HCT116 (cell line): Measurements from ENCODE around the gene ADCYAP1. TPM values are rescaled to one million over a fixed set of nuclear protein-coding genes. Genes with fewer than 3 reads are reported as not detected.

ENCODE experiments used
- ATAC-seq: fragments of 200-7000 bp; cut with Tn5 transposase; 2 replicates; pipeline ENCODE4 v1.9.1; 2020; ENCODE audit warnings: mild to moderate bottlenecking, moderate library complexity
- BruUV-seq: library from RNA; stranded (reverse); fragments of 400-500 nt; replicated peaks from 2 replicates; lab custom pipeline; 2021; lab: Mats Ljungman, UMichigan
- CTCF ChIA-PET: fragments of 300-600 bp; sonication (Branson Sonifier 250); formaldehyde crosslinking; loops from one replicate; lab custom pipeline; 2021; ENCODE audit warnings: antibody characterized with exemption; lab: Charles Lee
- POLR2A ChIA-PET: fragments of 300-600, 350-600 bp; sonication (Branson Sonifier 250); formaldehyde crosslinking; loops from one replicate; lab custom pipeline; 2021; ENCODE audit warnings: antibody characterized with exemption; lab: Charles Lee
- RAD21 ChIA-PET, 2 experiments: fragments of 300-600 bp; sonication (Branson Sonifier 250); formaldehyde crosslinking; loops; one replicate each; lab custom pipeline; 2023; ENCODE audit warnings: low total read pairs in 2 of 2; ENCODE audit not compliant: uncharacterized antibody in 2 of 2, unreplicated experiment in 2 of 2, low non-redundant PET in 1 of 2; lab: Charles Lee
- DNase-seq: peaks from one replicate; pipeline ENCODE4 v3.0.0-alpha.2; 2010; ENCODE audit warnings: low read depth, low spot score
- H2AFZ ChIP-seq: fragments of 200-600 bp; shearing (Covaris generic), sonication (generic); 2 replicates; pipeline ENCODE4 v1.6.1; 2017; ENCODE audit warnings: low read depth, mixed run types, mixed read lengths, antibody characterized with exemption, low read length; ENCODE audit not compliant: poor library complexity, severe bottlenecking
- H3K27ac ChIP-seq: 2 replicates; pipeline ENCODE4 v1.5.1; 2012; ENCODE audit warnings: low read depth, low read length
- H3K27me3 ChIP-seq: fragments of 200-600 bp; sonication (generic); 2 replicates; pipeline ENCODE4 v1.6.1; 2016; ENCODE audit warnings: mixed run types, low read length, mixed read lengths; ENCODE audit not compliant: insufficient read depth
- H3K36me3 ChIP-seq, 2 experiments: fragments of 200-500 bp in 1 of 2; fragments of 200-600 bp in 1 of 2; sonication (Bioruptor generic) in 1 of 2; sonication (generic) in 1 of 2; 2 replicates each; pipeline versions ENCODE4 v1.5.1 to v1.6.1; 2014 to 2016; ENCODE audit warnings: low read length in 2 of 2, inconsistent platforms in 1 of 2, mixed read lengths in 1 of 2, mixed run types in 1 of 2; ENCODE audit not compliant: insufficient read depth in 2 of 2, control insufficient read depth in 1 of 2
- H3K4me1 ChIP-seq, 2 experiments: fragments of 200-600 bp in 1 of 2; sonication (generic) in 1 of 2; 2 replicates each; pipeline versions ENCODE4 v1.5.1 to v1.6.1; 2012 to 2017; ENCODE audit warnings: low read length in 2 of 2, inconsistent platforms in 1 of 2, mild to moderate bottlenecking in 1 of 2, mixed read lengths in 1 of 2, mixed run types in 1 of 2, moderate library complexity in 1 of 2; ENCODE audit not compliant: insufficient read depth in 2 of 2, control insufficient read depth in 1 of 2
- H3K4me2 ChIP-seq: fragments of 200-600 bp; sonication (generic); 2 replicates; pipeline ENCODE4 v1.6.1; 2017; ENCODE audit warnings: mixed run types, low read length, mixed read lengths
- H3K4me3 ChIP-seq, 2 experiments: fragments of 200-600 bp in 1 of 2; sonication (generic) in 1 of 2; replicated peaks in 1 of 2; 2 replicates each; pipeline ENCODE4 v1.5.1; 2011 to 2016; ENCODE audit warnings: low read length in 2 of 2, control low read depth in 1 of 2, low read depth in 1 of 2, mild to moderate bottlenecking in 1 of 2, mixed read lengths in 1 of 2, mixed run types in 1 of 2
- H3K79me2 ChIP-seq: fragments of 200-600 bp; sonication (generic); 2 replicates; pipeline ENCODE4 v1.6.1; 2017; ENCODE audit warnings: mild to moderate bottlenecking, mixed run types, low read length, moderate library complexity, mixed read lengths; ENCODE audit not compliant: insufficient read depth
- H3K9ac ChIP-seq: fragments of 200-600 bp; sonication (generic); 2 replicates; pipeline ENCODE4 v1.6.1; 2016; ENCODE audit warnings: low read length, mixed read lengths
- H3K9me2 ChIP-seq: fragments of 200-600 bp; sonication (generic), shearing (Covaris generic); 2 replicates; pipeline ENCODE4 v1.6.1; 2017; ENCODE audit warnings: mixed run types, mild to moderate bottlenecking, moderate library complexity; ENCODE audit not compliant: insufficient read depth
- H3K9me3 ChIP-seq, 2 experiments: fragments of 200-500 bp in 1 of 2; fragments of 200-600 bp in 1 of 2; sonication (Bioruptor generic) in 1 of 2; sonication (generic) in 1 of 2; 2 replicates each; pipeline ENCODE4 v1.6.1; 2014 to 2017; ENCODE audit warnings: low read length in 2 of 2, mixed read lengths in 2 of 2, inconsistent platforms in 1 of 2, low read depth in 1 of 2, mild to moderate bottlenecking in 1 of 2, mixed run types in 1 of 2, moderate library complexity in 1 of 2; ENCODE audit not compliant: control insufficient read depth in 1 of 2, insufficient read depth in 1 of 2
- H4K20me1 ChIP-seq: fragments of 200-600 bp; sonication (generic), shearing (Covaris generic); 2 replicates; pipeline ENCODE4 v1.6.1; 2017; ENCODE audit warnings: mixed run types, mild to moderate bottlenecking, moderate library complexity; ENCODE audit not compliant: insufficient read depth
- CBX3 ChIP-seq: IDR thresholded peaks from 2 replicates; pipeline ENCODE4 v1.6.1; 2012; ENCODE audit warnings: low read depth
- CEBPB ChIP-seq: IDR thresholded peaks from 2 replicates; pipeline ENCODE4 v1.6.1; 2012; ENCODE audit warnings: low read depth
- EGR1 ChIP-seq: IDR thresholded peaks from 2 replicates; pipeline ENCODE4 v1.6.1; 2012; ENCODE audit warnings: low read depth
- EZH2 ChIP-seq: fragments of 200-600 bp; sonication (generic); IDR thresholded peaks from 2 replicates; pipeline ENCODE4 v1.6.1; 2017; ENCODE audit warnings: antibody characterized with exemption, mixed run types
- EZH2phosphoT487 ChIP-seq: fragments of 200-600 bp; IDR thresholded peaks from 2 replicates; pipeline ENCODE4 v1.6.1; 2018; ENCODE audit warnings: antibody characterized with exemption, borderline replicate concordance
- JUND ChIP-seq: IDR thresholded peaks from 2 replicates; pipeline ENCODE4 v1.6.1; 2012
- MAX ChIP-seq: IDR thresholded peaks from 2 replicates; pipeline ENCODE4 v1.6.1; 2012
- RAD21 ChIP-seq: IDR thresholded peaks from 2 replicates; pipeline ENCODE4 v1.6.1; 2012; ENCODE audit warnings: low read depth, mild to moderate bottlenecking
- SRF ChIP-seq: IDR thresholded peaks from 2 replicates; pipeline ENCODE4 v1.6.1; 2012; ENCODE audit warnings: low read depth
- TCF7L2 ChIP-seq: IDR thresholded peaks from 2 replicates; pipeline ENCODE4 v1.7.0; 2011; ENCODE audit warnings: borderline replicate concordance, inconsistent platforms; ENCODE audit not compliant: insufficient read depth, insufficient read length; ENCODE audit errors: extremely low read depth
- YY1 ChIP-seq: IDR thresholded peaks from 2 replicates; pipeline ENCODE4 v1.6.1; 2011; ENCODE audit warnings: low read length, low read depth, moderate library complexity, mild to moderate bottlenecking; ENCODE audit not compliant: insufficient replicate concordance; ENCODE audit errors: extremely low read depth
- ZFX ChIP-seq: fragments of 450-650 bp; IDR thresholded peaks from 2 replicates; pipeline ENCODE4 v1.6.1; 2017
- ZNF274 ChIP-seq: fragments of 200-500 bp; sonication (Bioruptor generic); IDR thresholded peaks from 2 replicates; pipeline ENCODE4 v1.6.1; 2014; ENCODE audit warnings: mild to moderate bottlenecking, low read depth, low read length, inconsistent platforms
- intact Hi-C: fragments of 100-400 bp; cut with micrococcal nuclease; formaldehyde crosslinking; loops from 2 replicates; pipeline ENCODE4 v1.10.0; 2022
- total RNA-seq: library from RNA; stranded (reverse); gene quantifications from one replicate; pipeline ENCODE4 v1.2.1, GENCODE V29; 2021; ENCODE audit not compliant: unreplicated experiment
- TF ChIP-seq, protein P1 (sequence below): IDR thresholded peaks from 2 replicates; pipeline ENCODE4 v1.6.1; 2012
- TF ChIP-seq, protein P2 (sequence below): IDR thresholded peaks from 2 replicates; pipeline ENCODE4 v1.6.1; 2011; ENCODE audit warnings: mild to moderate bottlenecking, low read length, moderate library complexity; ENCODE audit not compliant: insufficient replicate concordance; ENCODE audit errors: extremely low read depth

Gene ADCYAP1
- total RNA-seq, 1 experiment from 2014 or later = not detected

DNA sequence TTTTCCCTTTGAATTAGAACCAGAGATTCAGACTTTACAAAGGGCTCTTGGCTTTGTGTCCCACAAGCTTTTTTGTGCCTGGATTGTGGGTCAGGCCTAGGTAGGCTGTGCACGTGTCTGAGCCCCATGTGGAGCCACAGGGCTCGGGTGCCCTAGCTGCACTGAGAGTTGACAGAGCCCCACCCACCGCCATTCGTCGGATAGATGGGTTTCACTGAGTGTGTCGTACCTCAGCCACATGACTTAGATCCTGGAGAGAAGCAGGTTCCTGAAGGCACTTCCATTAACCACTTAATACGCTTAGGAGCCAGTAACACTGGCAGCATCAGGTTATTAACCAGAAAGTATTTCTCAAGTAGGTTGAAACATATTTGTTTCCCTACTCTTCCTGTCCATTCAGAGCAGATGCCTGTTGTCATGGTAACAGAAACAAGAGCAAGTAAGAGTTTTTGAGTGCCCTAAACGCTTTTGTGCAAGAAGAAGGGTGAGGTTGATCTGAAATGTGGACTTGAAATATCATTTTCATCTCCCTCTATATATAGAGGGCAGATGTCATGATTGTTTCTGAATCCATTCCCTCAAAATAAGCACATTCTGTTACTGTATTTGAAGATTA, 30.0 kb downstream of the ADCYAP1 start:
- Histone ChIP-seq H3K4me2 (no peak overlapping the region), H3K4me3 (no peak overlapping the region), H2AFZ (no peak overlapping the region), H3K27ac (no peak overlapping the region), H3K36me3 (no peaks in the 10 kb centered on the region), H3K9ac (no peak overlapping the region), H3K9me3 (no peaks in the 10 kb centered on the region), H4K20me1 (no peaks in the 10 kb centered on the region), H3K4me1 (peaks cover 0 to 8% of the 10 kb centered on the region in 2 experiments; a peak in 1 of 4 replicates), H3K9me2 (no peaks in the 10 kb centered on the region), H3K79me2 (no peaks in the 10 kb centered on the region), H3K27me3 (0 out of 2 replicates have a peak, but pooled peaks cover 11% of the 10 kb centered on the region)
- ChIA-PET CTCF (no interaction called here), RAD21 (no interaction called here), POLR2A (no interaction called here)
- ATAC-seq (no peak), DNase-seq (no peak)
- TF ChIP-seq SRF = no peak
- no peak for TF ChIP-seq EZH2phosphoT487
- BruUV-seq = no TSS peak
- intact Hi-C loops = no loop called here

GRCh38 chr18:936941-937340, 32.3 kb downstream of the ADCYAP1 start:
- Histone ChIP-seq H3K27ac (no peak overlapping the region), H3K36me3 (no peaks in the 10 kb centered on the region), H3K79me2 (no peaks in the 10 kb centered on the region), H2AFZ (no peak overlapping the region), H3K9me2 (no peaks in the 10 kb centered on the region), H3K9ac (no peak overlapping the region), H4K20me1 (no peaks in the 10 kb centered on the region), H3K27me3 (0 out of 2 replicates have a peak, but pooled peaks cover 8% of the 10 kb centered on the region), H3K4me1 (peaks cover 0 to 8% of the 10 kb centered on the region in 2 experiments; a peak in 1 of 4 replicates), H3K9me3 (no peaks in the 10 kb centered on the region), H3K4me3 (no peak overlapping the region), H3K4me2 (no peak overlapping the region)
- no TSS peak for BruUV-seq
- intact Hi-C loops = no loop called here
- ChIA-PET CTCF (no interaction called here), RAD21 (no interaction called here), POLR2A (no interaction called here)
- DNase-seq = no peak
- TF ChIP-seq RAD21 (no peak), YY1 (no peak), EGR1 (no peak), JUND (no peak), MAX (no peak), SRF (no peak), ZNF274 (no peak), EZH2 (no peak), CBX3 (no peak), ZFX (no peak), TCF7L2 (no peak), CEBPB (no peak)
- TF ChIP-seq, protein P1, sequence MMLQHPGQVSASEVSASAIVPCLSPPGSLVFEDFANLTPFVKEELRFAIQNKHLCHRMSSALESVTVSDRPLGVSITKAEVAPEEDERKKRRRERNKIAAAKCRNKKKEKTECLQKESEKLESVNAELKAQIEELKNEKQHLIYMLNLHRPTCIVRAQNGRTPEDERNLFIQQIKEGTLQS = no peak
- TF ChIP-seq, protein P2, sequence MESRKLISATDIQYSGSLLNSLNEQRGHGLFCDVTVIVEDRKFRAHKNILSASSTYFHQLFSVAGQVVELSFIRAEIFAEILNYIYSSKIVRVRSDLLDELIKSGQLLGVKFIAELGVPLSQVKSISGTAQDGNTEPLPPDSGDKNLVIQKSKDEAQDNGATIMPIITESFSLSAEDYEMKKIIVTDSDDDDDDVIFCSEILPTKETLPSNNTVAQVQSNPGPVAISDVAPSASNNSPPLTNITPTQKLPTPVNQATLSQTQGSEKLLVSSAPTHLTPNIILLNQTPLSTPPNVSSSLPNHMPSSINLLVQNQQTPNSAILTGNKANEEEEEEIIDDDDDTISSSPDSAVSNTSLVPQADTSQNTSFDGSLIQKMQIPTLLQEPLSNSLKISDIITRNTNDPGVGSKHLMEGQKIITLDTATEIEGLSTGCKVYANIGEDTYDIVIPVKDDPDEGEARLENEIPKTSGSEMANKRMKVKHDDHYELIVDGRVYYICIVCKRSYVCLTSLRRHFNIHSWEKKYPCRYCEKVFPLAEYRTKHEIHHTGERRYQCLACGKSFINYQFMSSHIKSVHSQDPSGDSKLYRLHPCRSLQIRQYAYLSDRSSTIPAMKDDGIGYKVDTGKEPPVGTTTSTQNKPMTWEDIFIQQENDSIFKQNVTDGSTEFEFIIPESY = no peak
- ATAC-seq = no peak
